Heart left ventricle (tissue), 16 donors: ENCODE results near the gene TRAPPC2. TPM values are rescaled to one million over a fixed set of nuclear protein-coding genes. Genes with fewer than 3 reads are reported as not detected.

Experiments used
- ATAC-seq, 4 donors: fragments of 200-7000 bp; cut with Tn5 transposase; one replicate each; pipeline ENCODE4 v1.9.1; 2020 to 2022; ENCODE audit warnings: moderate library complexity in 4 of 4, mild to moderate bottlenecking in 3 of 4, moderate number of reproducible peaks in 1 of 4
- DNase-seq, 5 donors: peaks; one replicate each; pipeline ENCODE4 v3.0.0-alpha.2; 2020
- H3K27ac ChIP-seq, 12 donors: fragments of 200-600 bp; sonication (generic) in 4 of 12; one replicate each; pipeline versions ENCODE4 v1.5.0 to v1.8.0; 2016 to 2022; ENCODE audit warnings: mild to moderate bottlenecking in 2 of 12
- H3K27me3 ChIP-seq, 9 donors: fragments of 200-600 bp; sonication (generic) in 2 of 9; one replicate each; pipeline versions ENCODE4 v1.5.1 to v1.8.0; 2016 to 2022; ENCODE audit warnings: mild to moderate bottlenecking in 3 of 9
- H3K36me3 ChIP-seq, 9 donors: fragments of 200-600 bp; sonication (generic) in 2 of 9; one replicate each; pipeline versions ENCODE4 v1.5.0 to v1.8.0; 2018 to 2022; ENCODE audit warnings: mild to moderate bottlenecking in 2 of 9
- H3K4me1 ChIP-seq, 12 donors: fragments of 200-600 bp; sonication (generic) in 4 of 12; one replicate each; pipeline versions ENCODE4 v1.5.0 to v1.8.0; 2016 to 2022; ENCODE audit warnings: mild to moderate bottlenecking in 3 of 12
- H3K4me3 ChIP-seq, 12 donors: fragments of 200-600 bp; sonication (generic) in 4 of 12; one replicate each; pipeline versions ENCODE4 v1.5.0 to v1.8.0; 2017 to 2022; ENCODE audit warnings: mild to moderate bottlenecking in 9 of 12, moderate library complexity in 4 of 12
- H3K9me3 ChIP-seq, 12 donors: fragments of 200-600 bp; sonication (generic) in 4 of 12; one replicate each; pipeline versions ENCODE4 v1.5.0 to v1.8.0; 2016 to 2022; ENCODE audit warnings: mild to moderate bottlenecking in 1 of 12
- POLR2A ChIP-seq, 2 donors: fragments of 450-650 bp; IDR thresholded peaks; one replicate each; pipeline ENCODE4 v1.6.1; 2017; ENCODE audit warnings: antibody characterized with exemption in 2 of 2, mild to moderate bottlenecking in 2 of 2, moderate library complexity in 2 of 2
- WGBS, 4 donors: extraction: QIAGEN DNeasy Blood & Tissue Kit in 2 of 4; methylation state at CpG; one replicate each; pipeline versions ENCODE4 v1.1.5 to v1.1.7; 2013 to 2018; 5-methylcytosine and 5-hydroxymethylcytosine counted together
- intact Hi-C, 10 donors: fragments of 100-400 bp; cut with DNase I; formaldehyde crosslinking; loops; one replicate each; pipeline versions ENCODE4 v1.11.1 to v1.14.2; 2022
- polyA plus RNA-seq, 2 donors: library from polyadenylated mRNA; stranded (reverse); fragments of 200-250 nt; gene quantifications; one replicate each; pipeline ENCODE4 v1.2.3, GENCODE V29; 2013
- total RNA-seq, 9 donors: library from RNA; depleted of rRNA in 2 of 9; stranded (reverse); fragments of >200 nt in 2 of 9; fragmentation: NEBNext Ultra II Directional in 3 of 9; extraction: Animal tissue kit (Norgen Biotek cat#: 25700) in 3 of 9; gene quantifications; one replicate each; pipeline versions ENCODE4 v1.1.0 to v1.2.4, GENCODE V29; 2016 to 2023
- TF ChIP-seq, protein P1 (sequence below), 12 donors: fragments of 200-600 bp; sonication (generic) in 4 of 12; IDR thresholded peaks; one replicate each; pipeline versions ENCODE4 v1.5.0 to v1.8.0; 2018 to 2022; ENCODE audit warnings: antibody characterized with exemption in 12 of 12, mild to moderate bottlenecking in 5 of 12
- donor health status: ischemic (EF 13 %, LVEDD 7.1; RV severe dilation, severe dysfunction).
- donor health status: healthy with polysubstance abuse.
- donor health status: DM: no; HTN: yes; CAD: no.
- donor health status: DM: no; HTN: no; CAD: no.
- donor health status: ischemic (EF 25% LVEDD 6.9; RV normal size, moderate dysfunction).
- donor health status: ischemic (EF 25% LVEDD 5.7; RV mildly dilated, moderate dysfunction).
- donor health status: healthy.
- donor health status: DM: yes; HTN: yes; CAD: no.
- donor health status: ischemic (EF 35%, LVEDD 5.7; RV mildly dilated, moderate dysfunction).
- donor health status: nonischemic (EF 11% LVEDD 7.7; RV severe dilation, severe dysfunction).
- donor health status: DM: yes; HTN: yes; CAD: no.
- donor health status: PGD.
- donor health status: ischemic (EF 29% LVEDD 5.4; RV normal size, mild dysfunction).
- donor health status: nonischemic (EF 23%, LVEDD 6.1; RV moderate dilation, normal function).

TRAPPC2 gene
- total and polyA plus RNA-seq, 11 donors = 3.5 to 11.1 (median 5.2) TPM

DNA sequence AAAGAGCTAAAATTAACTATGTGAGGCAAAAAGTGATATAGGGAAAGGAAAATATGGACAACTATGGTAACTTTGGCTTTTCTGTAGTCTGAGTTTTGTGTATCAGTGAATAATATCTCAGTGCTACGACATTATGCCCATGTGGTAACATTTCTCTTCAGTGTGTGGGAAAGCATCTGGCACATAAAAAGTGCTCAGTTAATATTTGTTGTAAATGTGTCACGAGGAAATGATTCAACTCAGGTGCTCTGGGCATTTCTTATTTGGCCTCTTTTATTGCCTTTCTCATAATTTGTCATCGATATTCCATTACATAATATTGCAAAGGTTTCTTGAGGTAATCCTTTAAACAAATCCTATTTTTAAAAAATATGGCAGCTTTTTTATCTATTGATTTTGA, 17.7 kb upstream of the TRAPPC2 start:
- ATAC-seq (no peak), DNase-seq (no peak)
- 81 to 91% (median 87%) methylated on average over 3 of the region's 3 CpGs for WGBS, 4 donors
- Histone ChIP-seq H3K4me1 (no peaks in the 10 kb centered on the region), H3K27me3 (peaks cover 0 to 4% (median 0%) of the 10 kb centered on the region in 9 donors), H3K4me3 (no peak overlapping the region), H3K9me3 (no peaks in the 10 kb centered on the region), H3K27ac (no peak overlapping the region), H3K36me3 (peaks cover 0 to 83% (median 17%) of the 10 kb centered on the region in 9 donors)
- no peak for TF ChIP-seq POLR2A (IDR thresholded peaks at IDR 0.05)
- TF ChIP-seq, protein P1, sequence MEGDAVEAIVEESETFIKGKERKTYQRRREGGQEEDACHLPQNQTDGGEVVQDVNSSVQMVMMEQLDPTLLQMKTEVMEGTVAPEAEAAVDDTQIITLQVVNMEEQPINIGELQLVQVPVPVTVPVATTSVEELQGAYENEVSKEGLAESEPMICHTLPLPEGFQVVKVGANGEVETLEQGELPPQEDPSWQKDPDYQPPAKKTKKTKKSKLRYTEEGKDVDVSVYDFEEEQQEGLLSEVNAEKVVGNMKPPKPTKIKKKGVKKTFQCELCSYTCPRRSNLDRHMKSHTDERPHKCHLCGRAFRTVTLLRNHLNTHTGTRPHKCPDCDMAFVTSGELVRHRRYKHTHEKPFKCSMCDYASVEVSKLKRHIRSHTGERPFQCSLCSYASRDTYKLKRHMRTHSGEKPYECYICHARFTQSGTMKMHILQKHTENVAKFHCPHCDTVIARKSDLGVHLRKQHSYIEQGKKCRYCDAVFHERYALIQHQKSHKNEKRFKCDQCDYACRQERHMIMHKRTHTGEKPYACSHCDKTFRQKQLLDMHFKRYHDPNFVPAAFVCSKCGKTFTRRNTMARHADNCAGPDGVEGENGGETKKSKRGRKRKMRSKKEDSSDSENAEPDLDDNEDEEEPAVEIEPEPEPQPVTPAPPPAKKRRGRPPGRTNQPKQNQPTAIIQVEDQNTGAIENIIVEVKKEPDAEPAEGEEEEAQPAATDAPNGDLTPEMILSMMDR (IDR thresholded peaks at IDR 0.05) = no peak
- intact Hi-C loops = loop anchor here in 7 of 10 donors (5.0 to 10.0 kb wide), 3 partner anchors 53 to 280 kb away; no protein-coding TSS in a partner anchor

GRCh38 chrX:13750812-13751211, 16.4 kb upstream of the TRAPPC2 start:
- Histone ChIP-seq H3K4me3 (no peak overlapping the region), H3K36me3 (peaks cover 0 to 83% (median 19%) of the 10 kb centered on the region in 9 donors), H3K27me3 (peaks cover 0 to 4% (median 0%) of the 10 kb centered on the region in 9 donors), H3K9me3 (no peaks in the 10 kb centered on the region), H3K4me1 (no peaks in the 10 kb centered on the region), H3K27ac (no peak overlapping the region)
- intact Hi-C loops = loop anchor here in 7 of 10 donors (2.0 to 10.0 kb wide), 4 partner anchors 54 to 281 kb away; no protein-coding TSS in a partner anchor
- DNase-seq (no peak), ATAC-seq (no peak)
- TF ChIP-seq POLR2A (IDR thresholded peaks at IDR 0.05) = no peak
- TF ChIP-seq, protein P1 (IDR thresholded peaks at IDR 0.05) = no peak

GRCh38 chrX:13750204-13750603, 15.8 kb upstream of the TRAPPC2 start:
- DNase-seq (no peak), ATAC-seq (peak in 1 of 4 donors; percentile 36)
- Histone ChIP-seq H3K9me3 (no peaks in the 10 kb centered on the region), H3K27ac (no peak overlapping the region), H3K4me1 (no peaks in the 10 kb centered on the region), H3K27me3 (peaks cover 0 to 4% (median 0%) of the 10 kb centered on the region in 9 donors), H3K36me3 (peaks cover 0 to 83% (median 24%) of the 10 kb centered on the region in 9 donors), H3K4me3 (no peak overlapping the region)
- intact Hi-C loops = loop anchor here in 7 of 10 donors (2.0 to 10.0 kb wide), 4 partner anchors 55 to 282 kb away; no protein-coding TSS in a partner anchor
- TF ChIP-seq, protein P1 (IDR thresholded peaks at IDR 0.05) = peak; percentile 36 to 59 (median 46)
- TF ChIP-seq POLR2A (IDR thresholded peaks at IDR 0.05) = no peak

DNA sequence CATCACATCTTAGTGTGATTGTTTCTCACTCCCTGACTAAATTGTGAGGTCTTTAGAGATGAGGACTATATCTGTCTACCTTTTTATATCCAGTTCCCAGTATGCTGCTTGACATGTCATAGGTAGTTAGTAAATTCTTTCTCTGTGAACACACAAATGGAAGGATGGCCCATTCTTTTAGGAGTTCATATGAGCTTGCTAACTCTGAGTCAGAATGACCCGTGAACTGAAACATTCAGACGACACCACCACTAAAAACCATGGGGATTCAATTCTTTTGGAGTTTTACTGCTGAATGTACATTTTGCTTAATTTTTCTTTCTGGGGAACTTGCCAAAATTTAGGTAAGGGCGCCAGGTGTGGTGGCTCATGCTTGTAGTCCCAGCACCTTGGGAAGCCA, 14.1 kb upstream of the TRAPPC2 start:
- 92 to 99% (median 97%) methylated on average over 2 to 3 of the region's 3 CpGs for WGBS, 4 donors
- DNase-seq = no peak
- no peaks in the 10 kb centered on the region for H3K4me1 ChIP-seq
- peaks cover 0 to 2% (median 0%) of the 10 kb centered on the region in 9 donors for H3K27me3 ChIP-seq
- no peak for TF ChIP-seq POLR2A (IDR thresholded peaks at IDR 0.05)
- TF ChIP-seq, protein P1 (IDR thresholded peaks at IDR 0.05) = no peak
- intact Hi-C loops = loop anchor here in 9 of 10 donors (2.0 to 10.0 kb wide), 7 partner anchors 90 to 934 kb away; no protein-coding TSS in a partner anchor
- no peak overlapping the region for H3K27ac ChIP-seq
- H3K9me3 ChIP-seq = no peaks in the 10 kb centered on the region
- H3K4me3 ChIP-seq = no peak overlapping the region
- peaks cover 0 to 83% (median 37%) of the 10 kb centered on the region in 9 donors for H3K36me3 ChIP-seq
- ATAC-seq = no peak
